Measurements from ENCODE around the gene CTDP1. TPM values are rescaled to one million over a fixed set of nuclear protein-coding genes. Genes with fewer than 3 reads are reported as not detected.

Gene CTDP1
- total RNA-seq, 1 donor from 2014 or later, result 34.8 TPM

DNA sequence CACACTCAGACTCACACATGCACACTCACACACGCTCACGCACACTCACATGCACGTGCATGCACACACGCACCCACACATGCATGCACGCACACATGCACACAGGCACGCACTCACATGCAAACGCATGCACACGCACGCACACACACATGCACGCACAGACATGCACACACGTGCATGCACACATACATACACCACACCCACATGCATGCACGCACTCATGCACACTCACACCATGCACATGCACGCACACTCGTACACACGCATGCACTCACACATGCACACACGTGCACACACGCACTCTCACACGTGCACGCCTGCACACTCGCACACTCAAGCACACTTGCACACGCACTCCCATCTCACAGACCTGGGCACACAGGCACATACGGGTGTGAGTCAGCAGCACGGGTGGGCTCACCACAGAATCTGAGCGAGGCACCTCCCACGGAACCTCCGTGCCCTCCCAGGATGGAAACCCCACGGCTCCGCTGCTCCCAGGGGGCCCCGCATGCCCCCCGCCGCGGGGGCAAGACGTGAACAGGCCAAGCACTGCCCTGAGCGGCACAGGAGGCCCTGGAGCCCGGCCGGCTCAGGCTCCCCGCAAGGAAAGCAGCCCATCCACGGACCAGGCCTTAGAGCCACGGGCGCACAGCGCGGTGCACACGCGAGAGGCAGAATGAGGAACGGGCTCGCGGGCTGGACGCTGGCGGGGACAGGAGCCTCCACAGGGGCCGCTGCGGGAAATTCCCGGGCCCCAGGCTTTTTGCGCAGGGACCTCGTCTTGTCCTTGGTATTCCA, 109.7 kb downstream of the CTDP1 start:
- Mint-ChIP-seq H3K27me3 (ENCODE audit: unreplicated experiment) (peaks cover 17% of the 10 kb centered on the region), H3K36me3 (ENCODE audit: unreplicated experiment) (peaks cover under 1% of the 10 kb centered on the region), H3K27ac (ENCODE audit: unreplicated experiment) (no peak overlapping the region), H3K4me3 (ENCODE audit: unreplicated experiment) (peak overlapping the region; percentile 42), H3K9me3 (ENCODE audit: unreplicated experiment) (peaks cover 13% of the 10 kb centered on the region), H3K4me1 (ENCODE audit: low read depth, unreplicated experiment) (peaks cover 16% of the 10 kb centered on the region)
- DNase-seq, result no peak
- TF ChIP-seq, protein P1, sequence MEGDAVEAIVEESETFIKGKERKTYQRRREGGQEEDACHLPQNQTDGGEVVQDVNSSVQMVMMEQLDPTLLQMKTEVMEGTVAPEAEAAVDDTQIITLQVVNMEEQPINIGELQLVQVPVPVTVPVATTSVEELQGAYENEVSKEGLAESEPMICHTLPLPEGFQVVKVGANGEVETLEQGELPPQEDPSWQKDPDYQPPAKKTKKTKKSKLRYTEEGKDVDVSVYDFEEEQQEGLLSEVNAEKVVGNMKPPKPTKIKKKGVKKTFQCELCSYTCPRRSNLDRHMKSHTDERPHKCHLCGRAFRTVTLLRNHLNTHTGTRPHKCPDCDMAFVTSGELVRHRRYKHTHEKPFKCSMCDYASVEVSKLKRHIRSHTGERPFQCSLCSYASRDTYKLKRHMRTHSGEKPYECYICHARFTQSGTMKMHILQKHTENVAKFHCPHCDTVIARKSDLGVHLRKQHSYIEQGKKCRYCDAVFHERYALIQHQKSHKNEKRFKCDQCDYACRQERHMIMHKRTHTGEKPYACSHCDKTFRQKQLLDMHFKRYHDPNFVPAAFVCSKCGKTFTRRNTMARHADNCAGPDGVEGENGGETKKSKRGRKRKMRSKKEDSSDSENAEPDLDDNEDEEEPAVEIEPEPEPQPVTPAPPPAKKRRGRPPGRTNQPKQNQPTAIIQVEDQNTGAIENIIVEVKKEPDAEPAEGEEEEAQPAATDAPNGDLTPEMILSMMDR (IDR thresholded peaks at IDR 0.05; ENCODE audit: partially characterized antibody, unreplicated experiment), result no peak

- no peak for DNase-seq
- Mint-ChIP-seq H3K9me3 (ENCODE audit: unreplicated experiment) (peaks cover 17% of the 10 kb centered on the region), H3K27ac (ENCODE audit: unreplicated experiment) (no peak overlapping the region), H3K4me1 (ENCODE audit: low read depth, unreplicated experiment) (peaks cover 16% of the 10 kb centered on the region), H3K4me3 (ENCODE audit: unreplicated experiment) (no peak overlapping the region), H3K36me3 (ENCODE audit: unreplicated experiment) (peaks cover 9% of the 10 kb centered on the region), H3K27me3 (ENCODE audit: unreplicated experiment) (peaks cover 16% of the 10 kb centered on the region)
- TF ChIP-seq, protein P1 (IDR thresholded peaks at IDR 0.05; ENCODE audit: partially characterized antibody, unreplicated experiment), result no peak
These were observed 110.6 kb downstream of the CTDP1 start for GRCh38 chr18:79789901-79790890.

DNA sequence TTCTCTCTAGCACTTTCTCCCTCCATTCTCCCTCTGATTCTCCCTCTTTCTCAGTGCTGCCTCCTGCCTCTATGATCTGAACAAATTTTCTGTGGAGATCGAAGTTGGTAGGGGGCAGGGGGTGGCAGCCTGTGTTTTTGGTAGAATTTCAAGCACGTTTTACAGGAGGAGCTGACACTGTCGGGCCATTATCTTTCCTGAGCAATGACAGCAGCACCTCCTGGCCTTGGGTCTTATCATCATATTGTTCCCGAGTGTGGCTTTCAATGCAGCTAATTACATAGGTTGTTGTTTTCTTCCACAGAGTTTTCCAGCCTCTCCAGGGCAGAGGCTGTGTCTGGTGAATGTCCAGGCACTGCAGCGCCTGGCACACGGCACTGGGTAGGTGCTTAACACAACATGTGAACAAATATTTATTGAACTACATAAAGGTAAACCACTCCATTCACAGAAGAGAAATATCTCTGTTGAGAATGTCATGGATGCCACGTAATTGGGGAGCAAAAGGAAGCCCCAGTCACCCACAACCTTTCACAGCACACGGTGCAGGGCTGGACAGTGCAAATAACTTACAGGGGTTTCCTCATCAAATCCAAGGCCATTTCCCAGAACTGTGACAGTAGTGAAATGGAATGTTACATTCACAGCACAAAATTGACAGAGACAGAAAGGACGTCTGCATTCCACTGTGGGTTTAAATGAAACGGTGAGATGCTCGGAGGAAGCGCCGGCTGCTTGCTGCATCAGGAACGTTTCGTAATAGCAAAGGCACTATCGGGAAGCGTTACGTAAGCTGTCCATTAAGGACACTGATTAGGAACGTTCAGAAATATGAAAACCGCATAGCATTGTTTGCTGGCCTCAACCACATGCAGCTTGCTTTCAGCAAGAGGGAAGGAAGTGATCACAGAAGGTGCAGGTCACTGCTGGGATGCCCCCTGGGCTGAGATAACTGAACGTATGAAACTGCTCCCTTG, 111.7 kb downstream of the CTDP1 start:
- peak overlapping the region; percentile 11 for H3K27ac Mint-ChIP-seq (ENCODE audit: unreplicated experiment)
- peak overlapping the region; percentile 6 for H3K4me3 Mint-ChIP-seq (ENCODE audit: unreplicated experiment)
- peaks cover 17% of the 10 kb centered on the region for H3K4me1 Mint-ChIP-seq (ENCODE audit: low read depth, unreplicated experiment)
- TF ChIP-seq, protein P1 (IDR thresholded peaks at IDR 0.05; ENCODE audit: partially characterized antibody, unreplicated experiment), result no peak
- H3K27me3 Mint-ChIP-seq (ENCODE audit: unreplicated experiment), result peaks cover 16% of the 10 kb centered on the region
- no peak for DNase-seq
- H3K36me3 Mint-ChIP-seq (ENCODE audit: unreplicated experiment), result peaks cover 12% of the 10 kb centered on the region
- peaks cover 19% of the 10 kb centered on the region for H3K9me3 Mint-ChIP-seq (ENCODE audit: unreplicated experiment)

- Mint-ChIP-seq H3K4me1 (ENCODE audit: low read depth, unreplicated experiment) (peaks cover 25% of the 10 kb centered on the region), H3K4me3 (ENCODE audit: unreplicated experiment) (no peak overlapping the region), H3K9me3 (ENCODE audit: unreplicated experiment) (peaks cover 21% of the 10 kb centered on the region), H3K27ac (ENCODE audit: unreplicated experiment) (no peak overlapping the region), H3K36me3 (ENCODE audit: unreplicated experiment) (peaks cover 14% of the 10 kb centered on the region), H3K27me3 (ENCODE audit: unreplicated experiment) (peaks cover 12% of the 10 kb centered on the region)
- DNase-seq, result no peak
- TF ChIP-seq, protein P1 (IDR thresholded peaks at IDR 0.05; ENCODE audit: partially characterized antibody, unreplicated experiment), result no peak
These were observed 112.7 kb downstream of the CTDP1 start for GRCh38 chr18:79792096-79792987.

Measured in glutamatergic neuron (in vitro differentiated cells).